Stimulated activated CD8-positive, alpha-beta memory T cell treated with anti-CD3 and anti-CD28 coated beads, Interleukin-15, amount 100 ng/mL, for 4 hours (primary cell): ENCODE data around the gene ZNF710.
"Not testable (repeated sequence)": the region's sequence is repeated elsewhere in the genome, so short reads cannot be mapped to it uniquely, and the experiment has no call there.

Experiments used
- DNase-seq, 2 donors: peaks; one replicate each; pipeline ENCODE4 v3.0.0-alpha.2; 2020; ENCODE audit warnings: low read depth in 2 of 2

ZNF710 gene

GRCh38 chr15:90001062-90001682 is at the start of gene ZNF710:
TSS of gene ZNF710 (plus strand) at chr15:90001324. CDS start at chr15:90067138, 65,814 bp downstream.
- no peak for DNase-seq

DNA sequence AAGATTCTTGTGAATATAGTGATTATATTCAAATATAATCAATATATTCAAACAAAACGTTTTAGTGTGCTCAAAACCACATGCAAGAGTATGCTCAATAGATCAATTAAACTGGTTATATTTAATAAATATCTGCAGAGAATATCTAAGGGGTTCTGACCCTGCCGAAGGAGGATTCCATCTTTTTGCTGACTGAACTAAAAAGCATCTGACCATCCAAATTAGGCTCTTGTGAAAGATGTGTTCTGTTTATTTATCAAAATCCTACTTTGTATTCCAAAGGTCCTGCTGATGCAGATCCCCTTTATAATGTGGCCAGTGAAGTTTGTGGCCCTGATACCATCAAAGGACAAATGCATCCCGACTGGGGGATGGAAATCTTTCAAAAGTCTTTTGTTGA is 46.6 kb upstream of the ZNF710 start:
- DNase-seq, result no peak

- not testable (repeated sequence) for DNase-seq
These were observed 45.6 kb upstream of the ZNF710 start for GRCh38 chr15:89955449-89955998.

GRCh38 chr15:89958107-89958805 is 42.9 kb upstream of the ZNF710 start:
- no peak for DNase-seq

DNA sequence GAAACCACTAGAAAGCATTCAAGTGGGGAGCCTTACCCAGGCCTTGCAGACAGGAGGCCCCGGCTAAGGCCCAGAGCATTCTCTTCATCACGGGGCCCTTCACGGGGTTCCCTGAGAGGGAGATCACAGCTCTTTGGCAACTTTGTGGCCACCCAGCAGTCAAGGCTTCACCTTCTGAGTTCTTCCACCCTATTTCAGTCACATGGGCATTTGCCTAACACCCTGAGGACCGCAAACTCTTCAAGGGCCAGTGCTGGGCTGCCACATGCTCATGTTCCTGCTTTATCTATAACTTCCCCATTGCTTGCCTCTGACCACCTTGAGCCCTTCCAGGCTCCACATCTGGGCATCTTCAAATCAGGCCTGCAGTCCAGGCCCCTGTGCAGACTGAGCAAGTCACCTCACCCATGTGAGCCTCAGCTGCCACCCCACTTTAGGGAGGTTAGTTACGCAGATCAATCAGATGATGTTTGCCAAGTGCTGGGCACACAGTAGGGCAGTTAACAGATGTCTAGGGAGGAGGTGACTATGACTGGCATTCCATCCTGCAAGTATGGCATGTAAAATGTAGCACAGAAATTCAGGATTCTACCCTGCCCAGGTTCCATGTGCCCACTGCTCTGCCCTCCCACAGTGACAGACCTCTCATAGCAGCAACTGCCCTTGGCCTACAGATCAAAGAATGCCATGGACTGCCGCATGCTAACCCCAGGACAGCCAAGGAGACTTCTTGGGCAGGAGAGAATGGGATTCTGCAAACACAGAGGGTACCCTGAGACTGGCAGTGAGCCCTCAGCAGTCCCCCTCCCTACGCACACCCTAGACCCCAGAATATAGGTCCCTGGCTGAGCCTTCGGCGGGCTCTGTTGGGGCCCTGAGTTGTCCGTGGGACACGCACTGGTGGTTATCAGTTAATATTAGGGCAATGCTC is 37.6 kb upstream of the ZNF710 start:
- no peak for DNase-seq

DNA sequence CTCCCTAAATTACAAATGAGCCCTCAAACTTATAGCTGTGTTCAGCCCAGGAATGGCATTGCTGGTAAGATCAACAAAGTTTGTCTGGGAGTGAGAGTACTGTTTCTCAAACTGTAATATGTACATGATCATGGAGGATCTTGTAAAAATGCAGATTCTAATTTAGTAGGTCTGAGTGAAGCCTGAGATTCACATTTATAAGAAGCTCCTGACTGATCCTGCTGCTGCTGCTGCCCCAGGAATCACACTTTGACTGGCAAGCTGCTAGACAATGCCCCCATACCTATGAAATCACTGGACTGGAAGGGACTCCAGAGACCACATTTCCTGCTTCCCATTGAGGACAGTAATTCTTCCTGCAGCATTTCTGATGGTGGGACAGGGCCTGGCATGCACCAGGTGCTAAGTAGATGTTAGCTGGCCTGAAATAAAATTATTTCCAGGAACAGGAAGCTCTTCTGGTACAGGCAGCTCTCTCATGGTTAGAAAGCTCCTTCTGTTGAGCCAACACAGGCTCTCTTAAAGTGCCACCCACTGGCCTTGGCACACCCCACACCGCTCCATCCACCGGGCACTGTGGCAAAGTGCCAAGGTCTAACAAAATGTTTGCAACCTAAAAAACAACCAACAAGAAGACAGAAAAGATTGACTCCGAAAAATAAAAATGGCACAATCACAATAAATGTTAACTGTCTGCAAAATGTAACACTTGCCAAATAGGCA is 36.7 kb upstream of the ZNF710 start:
- DNase-seq, result no peak

DNA sequence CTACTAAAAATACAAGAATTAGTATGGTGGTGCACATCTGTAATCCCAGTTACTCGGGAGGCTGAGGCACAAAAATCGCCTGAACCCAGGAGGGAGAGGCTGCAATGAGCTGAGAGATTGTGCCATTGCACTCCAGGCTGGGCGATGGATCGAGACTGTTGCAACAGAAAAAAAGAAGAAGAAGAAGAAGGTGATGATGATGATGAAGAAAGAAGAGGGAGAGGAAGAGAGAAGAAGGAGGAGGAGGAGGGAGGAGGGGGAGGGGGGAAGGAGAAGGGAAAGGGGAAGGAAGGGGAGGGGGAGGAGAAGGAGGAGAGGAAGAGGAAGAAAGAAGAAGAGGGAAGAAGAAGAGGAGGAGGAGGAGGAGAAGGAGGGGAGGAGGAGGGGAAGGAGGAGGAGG is 33.2 kb upstream of the ZNF710 start:
- DNase-seq, result no peak

DNA sequence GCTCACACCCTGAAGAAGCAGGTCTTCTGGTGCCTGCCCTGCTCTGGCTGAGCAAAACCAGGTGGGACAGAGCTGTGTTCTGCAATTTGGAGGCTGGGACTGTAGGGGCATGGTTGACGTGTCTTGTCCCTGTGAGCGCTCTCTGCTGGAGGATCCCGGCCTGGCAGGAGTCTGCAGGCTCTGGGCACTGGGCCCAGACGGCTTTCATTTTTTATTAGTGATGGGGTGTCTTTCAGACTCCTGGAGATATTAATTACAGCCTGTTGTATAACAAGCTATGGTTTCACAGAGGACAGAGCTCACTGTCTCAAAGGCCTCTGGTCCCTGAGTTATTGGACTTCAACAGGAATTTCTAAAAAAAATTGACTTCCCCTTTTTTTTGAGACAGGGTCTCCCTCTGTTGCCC is 29.5 kb upstream of the ZNF710 start:
- no peak for DNase-seq

DNA sequence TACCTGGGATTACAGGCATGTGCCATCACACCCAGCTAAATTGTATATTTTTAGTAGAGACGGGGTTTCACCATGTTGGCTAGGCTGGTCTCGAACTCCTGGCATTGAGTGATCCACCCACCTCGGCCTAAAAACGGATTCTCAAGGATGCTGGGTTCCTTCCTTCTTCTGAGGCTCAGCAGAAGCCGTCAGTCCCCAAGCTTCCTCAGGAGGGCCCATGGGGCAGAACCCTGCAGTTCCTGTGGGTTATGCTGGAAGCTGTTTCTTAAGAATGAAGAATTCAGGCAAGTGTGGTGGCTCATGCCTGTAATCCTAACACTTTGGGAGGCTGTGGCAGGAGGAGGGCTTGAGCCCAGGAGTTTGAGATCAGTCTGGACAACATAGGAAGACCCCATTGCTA is 29.0 kb upstream of the ZNF710 start:
- DNase-seq, result no peak

DNA sequence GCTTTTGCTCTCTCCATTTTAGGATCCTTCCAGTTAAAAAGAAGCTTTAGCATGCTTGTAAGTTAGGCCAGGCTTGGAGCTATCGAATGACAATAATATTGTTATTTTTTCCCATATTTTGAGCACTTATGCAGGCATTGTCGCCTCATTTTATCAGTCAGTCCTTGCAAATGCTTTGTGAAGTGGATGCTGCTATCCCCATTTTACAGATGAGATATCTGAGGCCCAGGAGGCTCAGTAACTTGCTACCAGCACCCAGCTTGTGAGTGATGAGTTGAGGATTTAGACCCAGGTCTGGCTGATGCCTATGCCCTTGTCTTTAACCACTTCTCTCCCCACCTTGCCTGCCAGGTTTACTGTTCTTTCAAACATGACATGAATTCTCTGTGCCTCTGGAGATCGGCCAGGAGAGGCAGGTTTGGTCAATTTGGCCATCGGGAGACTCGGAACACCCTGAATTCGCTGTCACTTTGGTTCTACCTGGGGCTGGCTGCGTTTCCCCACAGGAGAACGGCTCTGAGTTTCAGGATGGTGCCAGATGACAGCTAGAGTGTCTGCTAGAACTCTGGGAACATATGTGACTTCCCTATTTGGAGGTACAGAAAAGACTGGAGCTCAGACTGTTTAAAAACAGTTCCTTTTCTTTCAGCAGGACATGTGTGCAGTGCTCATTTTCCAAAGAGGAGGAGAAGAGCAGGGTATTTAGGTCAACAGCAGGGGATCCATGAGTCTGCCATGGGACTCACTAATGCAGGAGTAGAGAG is 25.5 kb upstream of the ZNF710 start:
- no peak for DNase-seq

DNA sequence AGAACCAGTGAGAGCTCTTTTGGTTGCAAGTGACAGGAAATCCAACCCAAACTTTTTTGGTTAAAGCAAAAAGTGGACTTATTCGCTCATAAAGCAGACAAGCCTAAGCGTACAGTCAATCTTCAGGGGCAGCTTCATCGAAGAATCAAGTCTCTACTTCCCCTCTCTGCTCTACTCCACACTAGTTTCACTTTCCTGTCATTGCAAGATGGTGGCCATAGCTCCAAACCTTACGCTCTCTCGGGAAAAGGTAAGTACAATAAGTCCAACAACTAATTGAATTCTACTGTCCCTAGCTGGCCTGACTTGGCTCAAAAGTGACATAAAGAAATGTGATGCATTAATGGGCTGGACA is 24.9 kb upstream of the ZNF710 start:
- DNase-seq, result no peak

DNA sequence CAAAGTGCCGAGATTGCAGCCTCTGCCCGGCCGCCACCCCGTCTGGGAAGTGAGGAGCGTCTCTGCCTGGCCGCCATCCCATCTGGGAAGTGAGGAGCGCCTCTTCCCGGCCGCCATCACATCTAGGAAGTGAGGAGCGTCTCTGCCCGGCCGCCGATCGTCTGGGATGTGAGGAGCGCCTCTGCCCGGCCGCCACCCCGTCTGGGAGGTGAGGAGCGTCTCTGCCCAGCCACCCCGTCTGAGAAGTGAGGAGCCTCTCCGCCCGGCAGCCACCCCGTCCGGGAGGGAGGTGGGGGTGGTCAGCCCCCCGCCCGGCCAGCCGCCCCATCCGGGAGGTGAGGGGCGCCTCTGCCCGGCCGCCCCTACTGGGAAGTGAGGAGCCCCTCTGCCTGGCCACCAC is 23.3 kb upstream of the ZNF710 start:
- not testable (repeated sequence) for DNase-seq

DNA sequence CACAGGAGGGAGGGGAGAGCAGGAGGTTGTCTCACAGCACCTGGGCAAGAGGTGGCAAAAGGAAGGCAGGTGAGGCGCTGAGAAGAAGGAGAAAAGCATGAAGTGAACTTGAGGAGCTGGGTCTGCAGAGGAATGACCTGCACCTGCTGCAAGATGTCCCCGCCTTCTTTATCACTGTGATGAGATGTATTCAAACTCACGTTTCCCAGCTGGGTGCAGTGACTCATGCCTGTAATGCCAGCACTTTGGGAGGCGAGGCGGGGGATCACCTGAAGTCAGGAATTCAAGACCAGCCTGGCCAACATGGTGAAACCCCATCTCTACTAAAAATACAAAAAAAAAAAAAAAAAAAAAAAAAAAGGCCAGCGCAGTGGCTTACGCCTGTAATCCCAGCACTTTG is 22.2 kb upstream of the ZNF710 start:
- DNase-seq, result no peak

GRCh38 chr15:89980896-89981295 is 20.2 kb upstream of the ZNF710 start:
- DNase-seq, result no peak

GRCh38 chr15:89982315-89983055 is 18.6 kb upstream of the ZNF710 start:
- no peak for DNase-seq

DNA sequence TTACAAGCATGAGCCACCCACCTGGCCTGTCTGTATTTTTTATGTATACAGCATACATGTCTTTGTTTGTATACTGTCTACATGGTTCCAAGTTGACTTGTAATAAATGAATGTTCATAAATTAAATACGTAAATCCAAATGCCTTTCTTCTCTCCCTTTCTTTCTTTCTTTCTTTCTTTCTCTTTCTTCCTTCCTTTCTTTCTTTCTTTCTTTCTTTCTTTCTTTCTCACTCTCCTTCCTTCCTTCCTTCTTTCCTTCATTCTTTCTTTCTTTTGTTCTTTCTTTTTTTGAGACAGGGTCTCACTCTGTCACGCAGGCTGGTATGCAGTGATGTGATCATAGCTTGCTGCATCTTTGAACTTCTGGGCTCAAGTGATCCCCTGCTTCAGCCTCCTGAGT is 17.1 kb upstream of the ZNF710 start:
- DNase-seq, result no peak

DNA sequence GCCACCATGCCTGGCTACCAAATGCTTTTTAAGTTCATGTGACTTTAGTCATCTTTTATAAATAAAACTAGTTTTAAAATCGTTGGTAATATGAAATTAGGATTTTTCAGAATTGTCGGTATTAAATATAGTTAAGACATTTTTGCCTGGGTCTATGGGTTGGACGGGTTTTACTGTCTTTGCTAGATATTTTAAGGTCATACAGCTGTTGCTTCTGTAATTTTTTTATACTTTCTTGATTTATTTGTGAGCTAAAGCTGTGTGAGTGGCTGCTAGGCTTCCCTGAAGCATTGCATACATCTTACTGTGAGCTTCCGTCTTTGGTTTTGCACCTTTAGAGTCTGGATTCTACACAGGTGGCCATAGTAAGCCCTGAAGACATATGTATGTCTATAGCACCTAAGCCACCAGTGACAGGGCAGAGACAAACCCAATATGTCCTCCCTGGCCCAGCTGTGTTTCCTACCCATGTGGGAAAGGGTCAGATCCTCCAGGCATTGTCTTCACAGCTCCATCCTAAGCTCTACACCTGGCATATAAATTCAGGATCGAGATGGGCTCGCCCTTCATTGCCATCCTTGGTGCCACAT is 16.6 kb upstream of the ZNF710 start:
- DNase-seq, result no peak

- DNase-seq, result no peak
These were observed 16.0 kb upstream of the ZNF710 start for GRCh38 chr15:89985111-89985510.

- no peak for DNase-seq
These were observed 9.8 kb upstream of the ZNF710 start for GRCh38 chr15:89991312-89991711.

GRCh38 chr15:89993349-89993748 is 7.8 kb upstream of the ZNF710 start:
- DNase-seq, result no peak
